ENCODE data around the gene WIF1.

The WIF1 gene

DNA sequence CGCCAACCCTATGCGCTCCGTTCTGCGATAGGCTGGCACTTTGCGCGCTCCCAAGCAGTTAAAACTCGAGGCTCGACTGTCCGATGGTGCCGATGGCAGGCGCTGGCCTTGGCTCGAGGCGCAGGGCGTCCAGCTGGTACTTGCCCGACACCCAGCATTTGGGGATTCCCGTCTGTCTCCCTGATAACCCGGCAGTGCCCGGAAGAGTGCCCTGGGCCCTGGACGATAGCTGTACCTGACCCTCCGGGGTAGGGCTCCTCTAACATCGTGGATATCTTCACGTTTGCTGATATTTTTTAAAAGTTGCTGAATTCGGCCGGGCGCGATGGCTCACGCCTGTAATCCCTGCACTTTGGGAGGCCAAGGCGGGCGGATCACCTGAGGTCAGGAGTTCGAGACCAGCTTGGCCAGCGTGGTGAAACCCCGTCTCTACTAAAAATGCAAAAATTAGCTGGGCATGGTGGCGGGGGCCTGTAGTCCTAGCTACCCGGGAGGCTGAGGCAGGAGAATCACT lies 908 bp upstream of the WIF1 start:
- DNase-seq, result no peak

DNA sequence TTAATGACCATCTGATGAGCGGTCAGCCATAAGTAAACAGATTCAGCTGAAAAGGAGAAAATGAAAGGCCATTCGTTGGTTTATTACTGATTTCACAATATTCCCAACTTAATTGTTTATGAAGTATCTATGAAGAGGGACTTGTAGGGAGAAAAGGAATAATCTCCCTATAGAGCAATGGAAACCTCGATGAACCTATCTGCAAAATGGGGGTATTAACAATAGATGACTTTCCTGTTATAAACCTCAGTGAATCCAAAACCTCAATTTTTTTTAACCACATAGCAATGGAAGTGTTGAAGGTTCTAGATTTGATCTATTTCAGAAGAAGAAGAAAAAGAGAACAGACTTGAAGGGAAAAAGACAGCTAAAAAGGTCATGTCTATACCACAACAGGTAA lies 2.0 kb downstream of the WIF1 start:
- DNase-seq, result no peak

DNA sequence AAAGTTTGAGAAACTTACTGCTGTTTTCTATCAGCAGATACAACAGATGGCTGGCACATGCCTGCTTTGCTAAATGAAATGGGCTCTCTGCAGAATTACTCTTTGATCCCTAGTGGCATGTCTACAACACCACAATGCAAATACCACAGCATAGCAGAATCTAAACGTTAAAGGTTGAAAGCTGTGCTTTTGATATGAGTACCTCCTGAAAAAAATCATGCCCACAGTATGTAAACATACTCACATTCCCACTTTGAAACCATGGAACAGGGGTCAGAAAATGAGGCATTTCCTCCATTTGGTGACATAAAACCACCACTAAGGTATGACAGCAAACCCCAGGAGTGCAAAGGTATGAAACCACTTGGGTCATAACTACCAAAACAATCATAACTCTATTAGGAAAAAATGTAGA lies 7.5 kb downstream of the WIF1 start:
- DNase-seq, result no peak

DNA sequence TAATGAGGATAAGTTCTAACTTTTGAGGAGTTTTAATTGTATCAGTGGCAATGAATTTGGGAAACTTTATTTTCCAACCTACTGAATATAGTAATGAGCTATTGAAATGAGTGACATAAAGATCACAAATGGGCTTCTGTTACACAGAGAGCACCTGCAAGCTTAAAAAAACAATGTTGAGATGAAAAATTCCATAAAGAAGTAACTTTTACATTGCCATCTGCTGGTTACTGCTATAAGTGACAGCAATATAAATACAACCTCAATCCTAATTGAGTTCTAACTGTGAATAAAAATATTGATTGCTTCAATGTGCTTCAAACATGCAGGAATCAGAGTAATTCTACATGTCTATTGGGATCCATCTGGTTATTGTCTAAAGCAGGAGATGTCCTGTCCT lies 14.2 kb downstream of the WIF1 start:
- no peak for DNase-seq

DNA sequence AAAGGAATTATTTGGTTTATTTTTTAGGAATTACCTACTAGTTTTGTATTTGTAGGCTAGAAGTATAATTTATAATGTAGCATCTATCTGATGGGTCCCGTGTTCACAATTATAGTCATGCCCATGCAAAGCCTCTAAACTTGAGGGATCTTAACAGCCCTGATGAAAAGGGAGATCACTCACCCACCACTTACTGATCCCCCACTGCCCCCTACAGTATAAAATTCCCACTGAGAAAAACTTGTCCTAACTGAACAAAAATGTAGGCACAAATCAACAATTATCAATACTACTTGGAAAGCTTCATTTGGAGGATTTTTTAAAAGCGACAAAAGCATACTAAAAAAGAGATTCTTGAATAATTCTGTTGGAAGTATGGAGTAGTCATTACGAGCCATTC lies 21.0 kb downstream of the WIF1 start:
- no peak for DNase-seq

DNA sequence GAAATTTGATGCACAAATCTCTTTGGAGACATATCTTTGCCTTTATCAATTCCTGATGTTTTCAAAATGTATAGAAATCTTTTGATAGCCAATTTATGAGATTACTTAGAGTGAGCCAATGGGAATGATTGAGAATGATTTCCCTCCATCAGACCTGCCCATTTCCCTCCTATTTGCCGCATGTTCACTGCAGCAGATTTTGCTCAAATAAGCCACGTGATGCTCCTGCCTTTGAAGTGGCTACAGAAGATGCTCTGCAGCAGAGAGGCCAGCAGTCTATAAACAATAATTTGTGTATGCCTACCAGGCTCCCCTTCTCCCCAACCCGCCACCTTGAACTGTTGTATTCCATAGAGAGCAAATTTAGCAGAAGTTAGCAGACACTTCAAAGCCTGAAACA lies 21.9 kb downstream of the WIF1 start:
- no peak for DNase-seq

DNA sequence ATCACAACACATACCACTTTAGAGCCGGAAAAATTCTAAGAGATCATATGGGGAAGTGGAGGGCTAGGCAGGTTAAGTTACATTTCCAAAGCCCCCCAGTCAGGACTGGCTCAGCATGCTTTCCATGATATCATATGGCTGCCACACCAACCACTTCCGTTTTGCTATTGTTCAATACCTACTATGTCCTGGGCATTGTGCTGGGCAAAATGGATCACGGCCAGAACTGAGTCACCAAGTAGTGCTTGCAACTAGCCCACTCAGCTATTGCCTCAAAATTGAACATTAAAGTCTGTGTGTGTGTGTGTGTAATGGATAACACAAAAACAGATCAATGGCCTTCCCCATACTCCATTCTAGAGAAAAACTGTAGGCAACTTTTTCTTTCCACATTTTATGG lies 22.7 kb downstream of the WIF1 start:
- DNase-seq, result no peak

DNA sequence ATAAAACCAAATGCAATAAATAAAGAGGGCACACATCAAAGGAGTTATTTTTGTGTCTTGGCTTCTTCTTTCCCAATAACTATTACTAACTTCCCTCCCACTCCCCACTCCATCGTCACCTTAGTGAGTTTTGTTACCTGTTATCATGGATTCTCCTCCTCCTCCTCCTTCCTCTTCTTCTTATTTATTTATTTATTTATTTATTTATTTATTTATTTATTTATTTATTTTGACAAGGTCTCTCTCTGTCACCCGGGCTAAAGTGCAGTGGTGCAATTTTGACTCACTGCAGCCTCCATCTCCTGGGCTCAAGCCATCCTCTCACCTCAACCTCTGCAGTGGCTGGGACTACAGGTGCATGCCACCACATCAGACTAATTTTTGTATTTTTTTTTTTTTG lies 26.4 kb downstream of the WIF1 start:
- no peak for DNase-seq

DNA sequence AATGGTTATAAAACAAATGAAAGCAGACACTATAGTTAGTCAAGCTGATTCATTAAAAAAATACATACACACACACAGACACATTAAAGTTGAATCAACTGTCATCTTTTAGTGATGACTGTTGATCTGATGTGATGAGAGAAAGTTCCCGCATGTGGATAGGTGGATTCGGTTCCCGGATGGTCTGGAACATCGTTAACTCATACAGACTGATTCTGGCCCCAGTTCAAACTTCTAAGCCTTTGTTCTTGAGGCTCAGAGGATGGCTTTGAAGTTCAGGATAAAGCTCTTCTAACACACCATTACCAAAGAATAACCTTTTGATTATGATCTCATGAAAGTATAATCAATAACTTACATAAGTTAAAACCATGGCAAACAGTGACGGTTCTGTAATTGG lies 27.5 kb downstream of the WIF1 start:
- DNase-seq, result no peak

DNA sequence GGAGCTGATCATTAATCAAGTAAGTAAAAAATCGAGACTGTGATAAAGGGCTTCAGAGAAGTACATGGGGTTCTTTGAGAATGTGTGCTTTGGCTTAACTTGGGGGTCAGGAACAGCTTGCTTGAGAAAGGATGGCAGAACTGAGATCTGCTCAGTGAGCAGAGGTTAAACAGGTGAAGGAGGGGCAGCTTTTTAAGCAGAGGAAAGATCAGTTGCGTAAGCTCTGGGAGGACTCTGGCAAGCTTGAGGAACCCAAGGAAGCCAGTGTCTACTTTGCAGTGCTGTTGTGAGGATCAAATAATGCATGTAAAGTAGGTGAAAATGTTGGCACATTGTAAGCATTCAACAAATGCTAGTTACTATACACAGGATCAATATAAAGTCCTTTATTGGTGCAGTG lies 30.6 kb downstream of the WIF1 start:
- no peak for DNase-seq

DNA sequence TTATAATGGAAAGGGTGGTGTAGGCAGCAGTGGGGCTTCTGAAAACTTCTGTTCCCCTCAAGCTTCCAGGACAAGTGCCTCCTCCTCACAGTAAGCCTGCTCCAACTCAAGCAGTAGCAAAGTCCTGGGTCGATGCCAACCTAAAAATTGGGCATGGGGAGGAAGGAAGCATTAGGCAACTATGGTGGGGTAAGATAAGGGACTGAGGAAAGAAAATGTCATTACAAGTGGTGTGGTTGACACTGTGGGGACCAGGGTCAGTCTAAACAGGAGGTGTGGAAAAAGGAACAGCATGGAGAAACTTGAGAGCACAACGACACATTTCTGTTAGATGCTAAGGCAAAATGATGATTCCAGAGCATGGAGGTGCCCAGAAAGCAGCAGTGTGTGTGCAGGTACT lies 34.9 kb downstream of the WIF1 start:
- DNase-seq, result no peak

DNA sequence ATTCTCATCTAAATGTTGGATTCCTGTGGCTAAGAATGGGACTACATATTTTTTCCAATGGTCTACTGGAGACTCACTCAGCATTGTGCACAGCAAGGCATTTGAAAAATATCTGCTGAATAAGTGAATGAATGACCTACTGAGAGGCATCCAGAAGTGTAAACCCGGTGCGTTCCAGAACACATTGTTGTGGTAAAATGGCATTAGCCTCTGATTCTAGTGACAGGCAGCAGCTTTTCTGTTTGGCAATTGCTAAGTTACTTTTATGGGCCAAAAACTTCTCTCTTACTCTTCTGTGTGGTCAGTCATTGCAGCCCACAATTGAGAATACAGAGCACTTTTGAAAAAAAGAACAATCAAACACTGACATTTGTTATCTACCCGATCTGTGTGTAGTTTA lies 36.5 kb downstream of the WIF1 start:
- no peak for DNase-seq

DNA sequence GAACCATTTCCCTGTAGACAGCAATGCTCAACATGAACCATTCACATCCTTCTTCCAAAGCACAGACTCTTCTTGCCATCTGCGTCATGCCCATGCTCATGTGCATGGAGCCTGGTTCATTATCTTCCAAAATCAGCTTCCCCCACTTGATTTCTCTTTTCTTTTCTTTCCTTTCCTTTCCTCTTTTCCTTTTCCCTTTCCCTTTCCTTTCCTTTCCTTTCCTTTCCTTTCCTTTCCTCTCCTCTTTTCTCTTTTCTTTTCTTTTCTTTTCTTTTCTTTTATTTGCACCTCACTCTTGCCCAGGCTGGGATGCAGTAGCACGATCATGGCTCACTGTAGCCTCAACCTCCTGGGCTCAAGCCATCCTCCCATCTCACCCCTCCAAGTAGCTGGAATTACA lies 37.5 kb downstream of the WIF1 start:
- DNase-seq, result no peak

DNA sequence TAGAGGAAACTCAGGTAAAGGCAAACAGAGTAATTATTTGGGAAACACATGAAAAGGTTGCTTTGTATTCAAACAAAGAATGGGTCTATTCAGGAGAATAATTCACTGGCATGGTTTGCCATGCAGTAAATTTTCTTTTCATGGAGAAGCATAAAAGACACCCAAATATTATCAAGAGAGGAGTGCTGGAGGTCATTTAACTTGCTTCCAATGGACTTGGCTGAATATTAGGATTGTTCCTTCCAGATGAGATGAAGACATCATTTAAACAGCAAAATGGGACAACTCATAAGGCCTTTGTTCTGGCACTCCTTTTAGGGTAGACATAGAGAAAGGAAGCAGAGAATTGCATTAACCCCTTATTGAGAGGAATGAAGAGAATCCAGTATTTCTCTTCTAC lies 38.7 kb downstream of the WIF1 start:
- no peak for DNase-seq

DNA sequence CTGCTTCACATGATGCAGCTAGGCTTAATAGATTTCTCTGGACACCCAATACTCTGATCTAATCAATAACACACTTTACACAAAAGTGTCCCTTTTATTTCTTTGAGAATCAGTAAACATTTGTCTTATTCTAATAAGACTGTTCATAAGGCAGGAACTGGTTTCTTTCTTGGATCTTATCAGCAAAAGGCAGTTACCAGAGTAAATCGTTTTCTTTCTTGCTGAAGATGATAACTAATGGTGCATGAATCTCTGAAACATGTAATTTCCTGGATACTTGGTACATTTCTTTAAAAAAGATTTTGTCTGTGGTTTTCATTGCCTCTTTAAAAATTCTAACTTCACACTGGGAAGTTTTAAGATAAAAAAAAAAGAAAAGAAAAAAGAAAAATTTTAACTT lies 39.6 kb downstream of the WIF1 start:
- DNase-seq, result no peak

DNA sequence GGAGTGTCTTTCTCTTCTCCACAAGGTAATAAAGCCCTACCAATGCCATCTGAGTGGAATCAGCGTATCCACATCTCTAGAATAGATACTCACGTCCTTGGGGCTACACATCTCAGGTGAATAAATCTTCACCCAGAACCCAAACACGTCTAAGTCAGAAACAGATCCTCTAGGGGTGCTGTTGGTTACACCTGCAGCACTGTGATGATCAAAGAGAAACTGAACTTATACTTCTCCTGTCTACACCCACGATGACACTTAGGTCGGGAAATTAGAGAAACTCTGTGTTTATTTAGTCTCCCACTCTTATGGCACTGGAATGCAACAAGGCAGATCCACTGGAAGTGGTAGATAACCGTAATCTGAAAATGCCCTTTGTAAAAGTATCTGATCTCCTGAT lies 46.2 kb downstream of the WIF1 start:
- no peak for DNase-seq

DNA sequence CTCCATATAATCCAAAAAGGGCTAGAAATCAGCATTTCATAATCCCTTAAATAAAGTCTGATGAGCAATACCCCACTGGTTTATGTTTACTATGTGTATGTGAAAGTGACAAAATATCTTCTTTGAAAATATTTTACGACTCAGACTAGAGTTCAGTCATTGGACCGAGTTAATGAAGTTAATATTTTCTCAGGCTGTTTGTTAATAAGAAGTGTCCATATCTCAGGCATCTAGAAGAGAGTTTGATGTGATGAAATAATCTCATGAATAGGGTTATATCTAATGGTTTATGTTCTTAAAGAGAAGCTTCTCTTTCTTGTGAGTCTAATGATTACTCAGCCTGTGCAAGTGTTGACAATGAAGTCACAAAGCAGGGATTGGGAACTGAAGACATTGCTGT lies 51.8 kb downstream of the WIF1 start:
- DNase-seq, result no peak

DNA sequence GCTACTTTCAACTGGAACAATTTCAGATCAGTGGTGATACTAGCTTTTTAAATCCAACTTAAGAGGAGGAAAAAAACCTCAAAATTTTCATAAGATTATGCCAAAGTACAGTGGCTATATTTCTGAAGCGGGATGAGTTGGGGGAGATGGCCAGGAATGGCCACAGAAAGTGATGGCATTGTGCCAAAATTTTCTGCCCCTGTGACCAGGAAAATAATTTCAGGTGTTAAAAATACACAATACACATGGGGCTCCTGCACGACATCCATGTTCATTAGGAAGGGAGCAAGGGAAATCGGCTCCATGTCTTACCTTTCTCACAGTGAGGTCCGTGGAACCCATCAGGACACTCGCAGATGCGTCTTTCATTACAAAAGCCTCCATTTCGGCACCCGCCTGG lies 53.7 kb downstream of the WIF1 start:
- DNase-seq, result no peak

DNA sequence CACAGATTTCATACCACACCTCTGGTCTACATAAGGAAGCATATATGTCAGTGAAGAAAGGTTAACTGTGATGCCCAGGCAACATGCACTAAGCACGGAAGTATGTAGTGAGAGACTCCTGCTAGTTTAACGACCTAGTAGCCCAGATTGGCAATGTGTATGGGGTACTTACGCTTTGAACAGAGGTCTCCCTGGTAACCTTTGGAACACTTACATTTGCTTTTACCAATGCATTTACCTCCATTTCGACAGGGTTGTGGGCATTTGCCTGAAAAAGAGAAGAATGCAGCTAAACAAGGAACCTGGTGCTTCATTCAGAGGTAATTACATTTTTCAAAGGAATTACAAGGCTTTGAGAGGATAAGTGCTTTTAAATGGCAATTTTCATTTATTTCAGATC lies 65.2 kb downstream of the WIF1 start:
- no peak for DNase-seq

DNA sequence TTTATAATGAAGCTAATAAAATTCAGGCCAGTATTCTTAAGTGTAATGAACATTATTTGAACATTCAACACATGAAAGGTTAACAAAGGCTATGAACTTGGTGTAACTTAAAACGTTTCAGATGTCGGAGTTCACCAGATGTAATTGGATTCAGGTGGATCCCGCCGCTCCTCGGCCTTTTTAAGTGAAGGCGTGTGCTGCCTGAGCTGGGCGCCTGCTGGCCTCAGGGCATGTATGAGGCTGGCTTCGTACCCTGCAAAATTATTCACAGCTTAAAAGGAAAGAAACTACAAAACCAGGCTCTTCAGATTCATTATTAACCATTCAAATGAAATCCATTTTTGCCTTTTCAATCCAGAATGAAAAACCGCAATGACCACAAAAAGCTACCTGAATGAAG lies 69.9 kb downstream of the WIF1 start:
- no peak for DNase-seq

DNA sequence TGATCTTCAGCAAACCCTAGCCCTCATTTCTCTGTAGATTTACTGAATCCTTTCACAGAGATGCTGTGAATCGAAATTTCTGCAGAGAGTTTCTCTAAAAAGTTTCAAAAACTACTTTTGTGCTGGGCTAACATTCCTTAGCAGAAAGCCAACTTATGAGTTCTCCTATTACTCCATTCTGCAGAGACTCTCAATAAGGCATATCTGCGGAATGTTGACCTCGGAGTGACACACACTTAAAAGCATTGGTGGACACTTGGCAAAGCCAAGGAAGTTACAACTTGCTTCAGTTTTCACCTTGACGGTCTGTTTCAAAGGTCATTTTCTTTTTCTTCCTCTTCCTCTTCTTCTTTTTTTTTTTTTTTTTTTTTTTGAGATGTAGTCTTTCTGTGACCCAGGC lies 75.8 kb downstream of the WIF1 start:
- no peak for DNase-seq

DNA sequence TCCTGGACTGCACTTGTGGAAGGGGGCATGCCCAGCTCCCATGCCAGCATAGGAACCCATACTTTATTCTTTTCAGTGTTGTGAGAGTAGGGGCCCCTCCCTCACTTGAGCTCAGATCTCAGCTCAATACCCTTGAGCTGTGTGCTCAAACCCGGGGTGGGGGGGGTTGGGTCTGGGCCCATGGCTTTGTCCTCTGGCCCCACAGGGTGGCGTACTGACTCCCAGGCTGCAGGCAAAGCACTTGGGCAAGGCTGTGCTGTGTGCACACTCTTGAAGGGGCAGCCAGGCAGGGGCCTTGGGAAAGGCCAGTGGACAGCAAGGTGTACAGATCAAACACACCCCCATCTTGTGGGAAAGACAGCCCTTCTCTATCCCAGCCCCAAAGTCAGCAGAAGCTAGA lies 81.8 kb downstream of the WIF1 start:
- DNase-seq, result no peak

DNA sequence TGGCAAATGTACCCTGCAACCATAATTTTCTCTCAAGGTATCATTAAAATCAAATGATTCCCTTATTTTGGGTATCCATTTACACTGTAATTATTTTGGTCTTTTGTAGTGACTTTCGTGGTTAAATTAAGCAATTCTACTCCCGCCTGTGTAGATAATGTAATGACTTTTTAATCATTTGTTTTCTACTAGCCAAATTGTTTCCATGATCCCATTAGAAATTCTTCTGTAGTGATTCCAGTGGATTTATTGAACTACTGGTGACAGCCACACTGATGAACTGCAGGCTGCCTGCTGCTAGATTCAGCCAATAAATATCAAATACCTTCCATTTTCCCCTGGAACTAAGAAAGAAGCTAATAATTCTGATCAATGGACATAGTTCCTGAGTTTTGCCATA lies 96.0 kb downstream of the WIF1 start:
- DNase-seq, result no peak

DNA sequence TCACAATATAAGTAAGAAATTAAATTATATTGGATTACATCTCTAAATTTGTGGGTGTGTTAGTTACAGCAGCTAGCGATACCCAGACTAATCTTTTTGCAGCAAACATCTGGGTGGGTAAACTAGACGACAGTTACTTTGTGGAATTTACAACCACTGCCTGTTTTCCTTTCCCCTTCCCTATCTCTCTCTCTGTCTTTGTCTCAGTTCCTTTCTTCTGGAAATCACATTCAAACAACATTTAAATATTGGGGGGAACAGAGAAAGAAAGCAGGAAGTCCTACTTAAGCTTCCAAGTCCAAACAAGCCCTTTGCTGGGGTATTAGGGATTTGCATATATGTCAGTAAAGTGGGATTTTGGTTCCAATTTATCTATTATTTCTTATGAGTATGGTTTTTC lies 97.6 kb downstream of the WIF1 start:
- no peak for DNase-seq

DNA sequence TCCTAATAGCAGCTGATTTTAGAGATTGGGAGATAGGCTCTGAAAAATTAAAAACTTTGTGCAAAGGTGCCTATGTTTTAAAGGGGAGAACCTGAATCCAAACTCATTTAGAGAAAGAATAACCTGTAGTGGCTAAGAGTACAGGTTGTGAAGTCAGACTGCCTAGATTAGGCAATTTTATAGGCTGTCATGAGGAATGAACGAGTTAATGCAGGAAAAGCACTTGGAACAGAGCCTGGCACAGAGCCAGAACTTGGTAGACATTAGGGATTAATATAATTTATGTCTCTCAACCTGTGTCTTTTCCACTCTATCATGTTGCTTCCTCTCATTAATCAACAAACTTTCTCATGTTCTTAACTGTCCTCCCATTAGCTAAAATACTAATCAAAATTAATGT lies 98.1 kb downstream of the WIF1 start:
- DNase-seq, result no peak

DNA sequence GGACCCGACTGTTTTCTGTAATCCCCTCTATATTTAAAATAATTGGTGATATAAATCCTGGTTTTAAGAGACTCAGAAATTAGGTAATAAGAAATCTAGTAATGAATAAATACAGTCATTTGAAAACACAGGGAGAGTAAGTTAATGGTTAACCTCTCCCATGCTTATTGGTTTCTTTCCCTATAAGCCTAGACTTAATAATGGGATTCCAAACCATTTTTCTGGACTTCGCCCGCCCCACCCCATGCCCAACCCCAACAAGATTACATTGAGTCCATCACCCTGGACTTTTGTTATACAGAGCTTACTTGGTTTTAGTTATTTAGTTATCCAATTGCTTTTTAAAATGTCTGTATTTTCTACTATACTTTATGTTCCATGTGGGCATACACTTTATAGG lies 98.7 kb downstream of the WIF1 start:
- DNase-seq, result no peak
